Gastroesophageal sphincter (tissue), 4 donors: ENCODE data around the gene KRTAP1-1. TPM values are rescaled to one million over a fixed set of nuclear protein-coding genes. Genes with fewer than 3 reads are reported as not detected.
"Not testable (repeated sequence)": the region's sequence is repeated elsewhere in the genome, so short reads cannot be mapped to it uniquely, and the experiment has no call there.

Experiments
- ATAC-seq: fragments of 150-250 bp; one replicate; pipeline ENCODE4 v1.9.1; 2016; ENCODE audit warnings: mild to moderate bottlenecking, moderate library complexity
- H3K27ac ChIP-seq, 4 donors: fragments of 200-600 bp; sonication (generic) in 3 of 4; 1 replicate in 3 of 4; 2 replicates in 1 of 4; pipeline ENCODE4 v1.5.1; 2016 to 2019
- H3K27me3 ChIP-seq: fragments of 200-600 bp; sonication (generic); one replicate; pipeline ENCODE4 v1.5.1; 2019
- H3K36me3 ChIP-seq, 2 donors: fragments of 200-600 bp; sonication (generic); one replicate each; pipeline ENCODE4 v1.5.1; 2019; ENCODE audit warnings: control low read depth in 1 of 2
- H3K4me1 ChIP-seq, 3 donors: fragments of 200-600 bp; sonication (generic); 1 replicate in 2 of 3; 2 replicates in 1 of 3; pipeline ENCODE4 v1.5.1; 2016 to 2019; ENCODE audit warnings: control low read depth in 2 of 3
- H3K4me3 ChIP-seq, 2 donors: fragments of 200-600 bp; sonication (generic); one replicate each; pipeline ENCODE4 v1.5.1; 2019; ENCODE audit warnings: mild to moderate bottlenecking in 1 of 2, moderate library complexity in 1 of 2
- H3K9me3 ChIP-seq, 3 donors: fragments of 200-600 bp; sonication (generic); one replicate each; pipeline ENCODE4 v1.5.1; 2017 to 2019; ENCODE audit warnings: control low read depth in 2 of 3
- EP300 ChIP-seq: sonication (generic); formaldehyde crosslinking; IDR thresholded peaks from one replicate; pipeline ENCODE4 v1.6.1; 2017; ENCODE audit warnings: antibody characterized with exemption, mild to moderate bottlenecking
- POLR2A ChIP-seq, 2 donors: fragments of 450-650 bp; IDR thresholded peaks; one replicate each; pipeline ENCODE4 v1.6.1; 2017; ENCODE audit warnings: antibody characterized with exemption in 2 of 2, mild to moderate bottlenecking in 2 of 2, moderate library complexity in 1 of 2
- POLR2AphosphoS5 ChIP-seq: sonication (generic); formaldehyde crosslinking; IDR thresholded peaks from one replicate; pipeline ENCODE4 v1.6.1; 2017; ENCODE audit warnings: antibody characterized with exemption
- WGBS, 2 donors: methylation state at CpG; one replicate each; pipeline ENCODE4 v1.1.5; 2018; ENCODE audit warnings: low coverage in 1 of 2; 5-methylcytosine and 5-hydroxymethylcytosine counted together
- total RNA-seq, 4 donors: library from RNA; depleted of rRNA; stranded (reverse); fragments of >200 nt; gene quantifications; one replicate each; pipeline ENCODE4 v1.1.0, GENCODE V29; 2016
- TF ChIP-seq, protein P1 (sequence below), 4 experiments: fragments of 200-600 bp in 2 of 4; fragments of 450-650 bp in 2 of 4; sonication (generic) in 1 of 4; IDR thresholded peaks; one replicate each; pipeline ENCODE4 v1.5.1; 2017 to 2019; ENCODE audit warnings: antibody characterized with exemption in 4 of 4, mild to moderate bottlenecking in 2 of 4, moderate library complexity in 2 of 4

The KRTAP1-1 gene
- total RNA-seq, 4 donors from 2014 or later, result not detected

DNA sequence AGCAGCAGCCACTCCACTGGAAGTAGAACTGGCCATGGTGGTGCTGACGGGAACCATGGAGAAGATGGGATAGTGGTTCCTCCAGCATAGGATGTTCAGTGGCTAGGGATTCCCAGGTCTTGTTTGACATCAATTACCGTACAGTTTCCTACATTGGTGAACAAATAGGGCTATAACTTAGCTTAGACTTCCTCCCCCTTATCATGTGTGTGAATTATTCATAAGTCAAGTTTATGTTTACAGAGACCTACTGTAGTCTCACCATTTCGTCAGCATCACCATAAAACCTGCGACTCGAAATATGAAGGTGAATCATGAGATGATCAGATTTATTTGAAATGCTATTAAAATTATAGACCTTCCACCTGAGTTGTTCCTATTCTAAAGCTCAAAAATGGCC is 17.5 kb upstream of the KRTAP1-1 start:
- peaks cover 0 to 7% (median 0%) of the 10 kb centered on the region in 3 donors for H3K9me3 ChIP-seq
- H3K27me3 ChIP-seq, result peaks cover 30% of the 10 kb centered on the region
- TF ChIP-seq POLR2AphosphoS5 (no peak), POLR2A (IDR thresholded peaks at IDR 0.05) (no peak), EP300 (no peak)
- TF ChIP-seq, protein P1, sequence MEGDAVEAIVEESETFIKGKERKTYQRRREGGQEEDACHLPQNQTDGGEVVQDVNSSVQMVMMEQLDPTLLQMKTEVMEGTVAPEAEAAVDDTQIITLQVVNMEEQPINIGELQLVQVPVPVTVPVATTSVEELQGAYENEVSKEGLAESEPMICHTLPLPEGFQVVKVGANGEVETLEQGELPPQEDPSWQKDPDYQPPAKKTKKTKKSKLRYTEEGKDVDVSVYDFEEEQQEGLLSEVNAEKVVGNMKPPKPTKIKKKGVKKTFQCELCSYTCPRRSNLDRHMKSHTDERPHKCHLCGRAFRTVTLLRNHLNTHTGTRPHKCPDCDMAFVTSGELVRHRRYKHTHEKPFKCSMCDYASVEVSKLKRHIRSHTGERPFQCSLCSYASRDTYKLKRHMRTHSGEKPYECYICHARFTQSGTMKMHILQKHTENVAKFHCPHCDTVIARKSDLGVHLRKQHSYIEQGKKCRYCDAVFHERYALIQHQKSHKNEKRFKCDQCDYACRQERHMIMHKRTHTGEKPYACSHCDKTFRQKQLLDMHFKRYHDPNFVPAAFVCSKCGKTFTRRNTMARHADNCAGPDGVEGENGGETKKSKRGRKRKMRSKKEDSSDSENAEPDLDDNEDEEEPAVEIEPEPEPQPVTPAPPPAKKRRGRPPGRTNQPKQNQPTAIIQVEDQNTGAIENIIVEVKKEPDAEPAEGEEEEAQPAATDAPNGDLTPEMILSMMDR (IDR thresholded peaks at IDR 0.05), result no peak
- no peaks in the 10 kb centered on the region for H3K36me3 ChIP-seq
- no peak for ATAC-seq
- WGBS, 2 donors, result 80 to 89% methylated on average over 4 of the region's 5 CpGs
- no peak overlapping the region for H3K27ac ChIP-seq
- no peak overlapping the region for H3K4me3 ChIP-seq
- no peaks in the 10 kb centered on the region for H3K4me1 ChIP-seq

DNA sequence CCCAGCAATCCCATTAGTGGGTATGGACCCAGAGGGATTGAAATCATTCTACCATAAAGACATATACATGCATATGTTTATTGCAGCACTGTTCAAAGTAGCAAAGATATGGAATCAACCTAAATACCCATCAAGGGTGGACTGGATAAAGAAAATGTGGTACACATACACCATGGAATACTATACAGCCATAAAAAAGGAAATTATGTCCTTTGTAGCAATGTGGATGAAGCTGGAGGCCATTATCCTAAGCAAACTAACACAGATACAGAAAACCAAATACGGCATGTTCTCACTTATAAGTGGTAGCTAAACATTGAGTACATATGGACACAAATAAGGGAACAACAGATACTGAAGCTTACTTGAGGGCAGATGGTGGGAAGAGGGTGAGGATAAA is 16.3 kb upstream of the KRTAP1-1 start:
- no peaks in the 10 kb centered on the region for H3K36me3 ChIP-seq
- WGBS, 2 donors, result 86 to 100% methylated on average over 1 of the region's 1 CpG
- H3K4me1 ChIP-seq, result no peaks in the 10 kb centered on the region
- TF ChIP-seq, protein P1 (IDR thresholded peaks at IDR 0.05), result no peak
- no peak for TF ChIP-seq POLR2A (IDR thresholded peaks at IDR 0.05)
- TF ChIP-seq EP300, result no peak
- TF ChIP-seq POLR2AphosphoS5, result no peak
- H3K27me3 ChIP-seq, result peaks cover 30% of the 10 kb centered on the region
- peaks cover 0 to 11% (median 0%) of the 10 kb centered on the region in 3 donors for H3K9me3 ChIP-seq
- H3K4me3 ChIP-seq, result no peak overlapping the region
- no peak for ATAC-seq
- H3K27ac ChIP-seq, result no peak overlapping the region

DNA sequence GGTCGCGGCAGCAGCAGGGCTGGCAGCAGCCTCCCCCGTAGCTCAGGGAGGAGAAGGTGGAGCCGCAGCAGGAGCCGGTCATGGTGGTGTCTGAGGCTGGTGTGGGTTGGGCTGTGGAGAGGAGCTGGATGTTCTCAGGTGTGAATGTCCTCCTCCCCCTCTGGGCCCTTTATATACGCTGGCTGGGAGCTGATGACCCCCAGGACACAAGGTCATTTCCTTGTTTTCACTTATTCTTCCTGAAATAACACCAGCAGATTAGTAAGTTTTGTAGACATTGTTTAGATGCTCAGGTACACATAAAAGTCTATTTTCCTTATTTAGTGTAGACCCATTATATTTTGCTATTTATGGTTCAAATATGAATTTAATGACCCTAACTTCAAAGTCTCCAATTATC is 13.9 kb upstream of the KRTAP1-1 start, which contains the start of gene KRTAP2-2:
TSS of gene KRTAP2-2 (minus strand) at position 101 of the 400 bp plus-strand sequence. CDS start at position 82, 19 bp downstream.
- peaks cover 32% of the 10 kb centered on the region for H3K27me3 ChIP-seq
- H3K9me3 ChIP-seq, result peaks cover 0 to 11% (median 0%) of the 10 kb centered on the region in 3 donors
- not testable (repeated sequence) for H3K36me3 ChIP-seq, H3K4me3 ChIP-seq, H3K27ac ChIP-seq, ATAC-seq, H3K4me1 ChIP-seq
- WGBS, 2 donors, result 30% methylated on average over 1 of the region's 6 CpGs; no CpG with 5 or more reads in 1 of the 2 donors

DNA sequence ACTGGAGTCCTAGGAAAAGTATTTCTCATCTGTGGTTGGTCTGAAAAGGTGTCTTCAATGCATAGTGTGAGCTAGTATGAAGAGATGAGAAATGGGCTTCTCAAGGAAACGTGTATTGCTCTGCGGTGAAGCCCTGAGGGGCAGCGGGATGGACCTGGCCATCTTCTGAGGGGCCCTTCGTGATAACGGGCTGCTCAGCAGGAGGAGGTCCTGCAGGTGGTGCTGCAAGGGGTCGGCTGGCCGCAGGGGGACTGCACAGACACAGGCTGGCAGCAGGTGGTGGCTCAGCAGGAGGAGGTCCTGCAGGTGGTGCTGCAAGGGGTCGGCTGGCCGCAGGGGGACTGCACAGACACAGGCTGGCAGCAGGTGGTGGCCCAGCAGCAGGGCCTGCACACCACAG is 13.3 kb upstream of the KRTAP1-1 start:
- WGBS, 2 donors, result 40% methylated on average over 1 of the region's 9 CpGs; no CpG with 5 or more reads in 1 of the 2 donors
- H3K4me3 ChIP-seq, H3K27ac ChIP-seq, ATAC-seq, H3K4me1 ChIP-seq, H3K36me3 ChIP-seq: not testable (repeated sequence)
- Histone ChIP-seq H3K9me3 (peaks cover 0 to 11% (median 0%) of the 10 kb centered on the region in 3 donors), H3K27me3 (peaks cover 31% of the 10 kb centered on the region)

DNA sequence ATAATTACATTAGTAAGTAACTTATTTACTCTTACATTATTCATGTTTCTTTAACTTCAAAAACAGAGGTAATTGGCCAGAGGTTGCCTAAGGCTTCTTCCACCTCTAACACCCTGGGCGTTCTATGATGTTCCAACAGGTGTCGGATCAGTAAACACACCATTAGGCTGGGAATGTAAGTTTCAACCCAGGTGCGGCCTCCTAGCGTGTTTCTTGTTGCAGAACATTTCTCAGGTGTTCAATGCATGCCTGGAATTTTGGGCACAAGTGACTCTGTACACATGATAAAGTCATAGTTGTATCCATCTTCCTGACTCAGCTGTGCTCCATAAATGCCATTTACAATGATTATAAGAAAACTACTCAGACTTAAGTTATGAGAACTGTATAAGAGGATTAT is 12.8 kb upstream of the KRTAP1-1 start:
- peaks cover 27% of the 10 kb centered on the region for H3K27me3 ChIP-seq
- 90 to 94% methylated on average over 4 of the region's 4 CpGs for WGBS, 2 donors
- no peak for ATAC-seq
- no peak overlapping the region for H3K27ac ChIP-seq
- H3K4me1 ChIP-seq, result no peaks in the 10 kb centered on the region
- no peaks in the 10 kb centered on the region for H3K36me3 ChIP-seq
- H3K4me3 ChIP-seq, result no peak overlapping the region
- H3K9me3 ChIP-seq, result peaks cover 0 to 11% (median 0%) of the 10 kb centered on the region in 3 donors
- TF ChIP-seq, protein P1 (IDR thresholded peaks at IDR 0.05), result no peak
- TF ChIP-seq EP300 (no peak), POLR2A (IDR thresholded peaks at IDR 0.05) (no peak), POLR2AphosphoS5 (no peak)

DNA sequence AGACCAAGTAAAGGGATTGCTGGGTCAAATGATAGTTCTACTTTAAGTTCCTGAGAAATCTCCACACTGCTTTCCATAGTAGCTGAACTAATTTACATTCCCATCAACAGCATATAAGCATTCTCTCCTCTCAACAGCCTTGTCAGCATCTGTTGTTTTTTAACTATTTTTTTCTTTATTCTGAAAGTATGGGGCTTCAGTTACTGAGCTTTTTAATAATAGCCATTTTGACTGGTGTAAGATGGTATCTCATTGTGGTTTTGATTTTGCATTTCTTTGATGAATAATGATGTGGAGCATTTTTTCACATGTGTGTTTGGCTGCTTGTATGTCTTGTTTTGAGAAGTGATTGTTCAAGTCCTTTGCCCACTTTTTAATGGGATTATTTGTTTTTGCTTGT is 11.3 kb upstream of the KRTAP1-1 start:
- H3K4me1 ChIP-seq, result no peaks in the 10 kb centered on the region
- no peak for ATAC-seq

More for the DNA sequence above, 11.3 kb upstream of the KRTAP1-1 start:
- H3K27me3 ChIP-seq, result peaks cover 28% of the 10 kb centered on the region
- H3K9me3 ChIP-seq, result peaks cover 0 to 7% (median 0%) of the 10 kb centered on the region in 3 donors
- TF ChIP-seq EP300 (no peak), POLR2AphosphoS5 (no peak), POLR2A (IDR thresholded peaks at IDR 0.05) (no peak)
- TF ChIP-seq, protein P1 (IDR thresholded peaks at IDR 0.05), result no peak
- H3K4me3 ChIP-seq, result no peak overlapping the region
- H3K36me3 ChIP-seq, result no peaks in the 10 kb centered on the region
- no peak overlapping the region for H3K27ac ChIP-seq
